ENCODE results near the gene CYP2C19.
"Not testable (repeated sequence)": the region's sequence is repeated elsewhere in the genome, so short reads cannot be mapped to it uniquely, and the experiment has no call there.

Gene CYP2C19

DNA sequence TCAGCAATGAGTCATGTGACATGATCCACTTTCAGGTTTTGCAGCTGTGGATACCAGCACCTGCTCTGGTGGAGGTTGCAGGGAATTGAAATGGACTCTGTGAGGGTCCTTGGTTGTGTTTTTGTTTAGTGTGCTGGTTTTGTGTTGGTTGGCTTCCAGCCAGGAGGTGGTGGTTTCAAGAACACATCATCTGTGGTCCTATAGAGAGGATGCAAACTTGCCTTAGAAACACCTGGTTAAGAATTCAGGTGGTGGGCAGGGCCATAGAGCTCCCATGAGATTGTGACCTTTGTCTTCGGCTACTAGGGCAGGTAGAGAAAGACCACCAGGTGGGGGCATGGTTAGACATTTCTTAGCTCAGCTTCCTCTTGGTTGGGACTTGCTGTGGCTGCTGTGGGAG lies 116.7 kb downstream of the CYP2C19 start:
- DNase-seq (ENCODE audit: low read depth): no peak

DNA sequence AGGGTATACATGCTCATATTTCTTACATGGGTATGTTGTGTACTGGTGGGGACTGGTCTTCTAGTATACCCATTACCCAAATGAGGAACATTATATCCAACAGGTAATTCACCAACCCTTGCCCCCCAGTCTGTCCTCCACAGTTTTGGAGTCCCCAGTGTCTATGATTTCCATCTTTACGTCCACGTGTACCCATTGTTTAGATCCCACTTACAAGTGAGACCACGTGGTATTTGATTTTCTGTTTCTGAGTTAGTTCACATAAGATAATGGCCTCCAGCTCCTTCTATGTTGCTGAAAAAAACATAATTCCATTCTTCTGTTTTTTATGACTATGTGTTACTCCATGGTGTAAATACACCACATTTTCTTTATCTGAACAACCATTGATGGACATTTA lies 126.6 kb downstream of the CYP2C19 start:
- DNase-seq (ENCODE audit: low read depth): no peak

DNA sequence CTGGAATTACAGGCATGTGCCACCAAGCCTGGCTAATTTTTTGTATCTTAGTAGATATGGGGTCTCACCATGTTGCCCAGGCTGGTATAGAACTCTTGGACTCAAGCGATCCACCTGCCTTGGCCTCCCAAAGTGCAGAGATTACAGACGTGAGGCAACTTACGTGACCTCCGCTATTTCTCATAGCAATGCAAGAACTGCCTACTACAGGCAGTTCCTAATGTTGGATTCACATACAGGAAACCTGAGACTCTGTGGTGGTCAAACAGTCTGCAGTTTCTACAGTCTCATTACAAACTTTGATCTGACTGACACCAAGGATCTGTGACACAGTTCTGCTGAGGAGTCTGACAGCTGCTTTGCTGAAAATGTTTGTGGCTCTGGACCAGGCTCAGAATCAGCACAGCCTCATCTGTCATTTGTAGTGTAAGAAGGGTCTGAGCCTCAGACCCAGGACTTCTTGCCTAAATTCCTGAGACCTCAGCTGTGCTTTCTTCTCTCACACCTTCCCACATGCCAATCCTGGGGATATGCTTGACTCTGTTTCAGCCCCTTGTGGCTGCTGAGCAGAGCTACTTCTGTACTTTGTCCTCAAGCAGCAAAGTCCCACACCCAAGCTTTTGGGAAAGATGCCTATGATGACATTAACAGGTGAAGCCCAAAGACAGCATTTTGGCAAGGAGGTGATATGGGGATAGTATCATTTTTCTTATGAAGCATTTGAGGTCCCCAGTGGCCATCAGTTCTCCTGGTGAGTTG lies 128.0 kb downstream of the CYP2C19 start:
- DNase-seq (ENCODE audit: low read depth): no peak

DNA sequence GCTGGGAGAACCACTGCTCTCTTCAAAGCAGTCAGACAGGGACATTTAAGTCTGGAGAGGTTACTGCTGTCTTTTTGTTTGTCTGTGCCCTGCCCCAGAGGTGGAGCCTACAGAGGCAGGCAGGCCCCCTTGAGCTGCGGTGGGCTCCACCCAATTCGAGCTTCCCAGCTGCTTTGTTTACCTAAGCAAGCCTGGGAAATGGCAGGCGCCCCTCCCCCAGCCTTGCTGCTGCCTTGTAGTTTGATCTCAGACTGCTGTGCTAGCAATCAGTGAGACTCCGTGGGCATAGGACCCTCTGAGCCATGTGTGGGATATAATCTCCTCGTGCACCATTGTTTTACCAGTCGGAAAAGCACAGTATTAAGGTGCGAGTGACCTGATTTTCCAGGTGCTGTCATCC lies 135.9 kb downstream of the CYP2C19 start:
- DNase-seq (ENCODE audit: low read depth): not testable (repeated sequence)

DNA sequence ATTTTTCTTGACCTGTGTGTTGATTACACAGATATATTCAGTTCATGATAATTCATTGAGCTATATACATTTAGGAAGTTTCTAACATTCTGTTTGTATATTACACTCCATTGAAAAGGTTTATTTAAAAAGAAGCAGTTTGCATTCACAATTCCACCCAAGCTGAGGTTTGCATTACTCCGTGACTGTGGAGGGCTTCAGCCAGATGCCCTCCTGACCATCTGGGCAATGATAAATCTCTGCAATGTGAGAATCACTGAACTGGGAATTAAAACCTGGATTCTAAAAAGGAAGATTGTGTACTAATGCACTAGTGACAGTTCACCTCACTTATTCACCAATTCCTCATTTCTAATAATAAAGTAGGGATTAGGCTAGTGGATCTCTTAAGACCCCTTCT lies 139.6 kb downstream of the CYP2C19 start:
- DNase-seq (ENCODE audit: low read depth): no peak

DNA sequence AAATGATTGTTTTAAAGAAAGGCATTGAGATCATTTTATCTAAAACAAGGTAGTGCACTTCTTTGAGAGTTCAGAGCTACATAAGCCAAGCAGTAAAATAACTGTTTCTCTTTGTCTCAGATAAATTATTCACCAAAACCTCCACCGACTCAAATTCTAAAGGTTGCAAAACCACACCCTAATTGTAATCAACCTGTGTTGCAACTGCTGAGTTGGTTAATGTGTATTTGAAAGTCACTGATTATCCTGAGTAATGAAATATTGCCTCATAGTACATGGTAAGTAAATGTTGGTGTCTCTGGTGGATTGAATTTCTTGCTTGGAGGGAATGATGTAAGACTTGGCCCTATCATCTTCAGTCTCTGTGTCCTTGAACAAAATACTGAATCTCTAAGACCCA lies 140.1 kb downstream of the CYP2C19 start:
- DNase-seq (ENCODE audit: low read depth): no peak

All from activated T-cell treated with anti-CD3 and anti-CD28 coated beads for 24 hours (primary cell).